Lung microvascular endothelial cell (primary cell): ENCODE results near the gene MEAK7. TPM values are rescaled to one million over a fixed set of nuclear protein-coding genes. Genes with fewer than 3 reads are reported as not detected.
"Not testable (repeated sequence)": the region's sequence is repeated elsewhere in the genome, so short reads cannot be mapped to it uniquely, and the experiment has no call there.

Source experiments
- DNase-seq, 2 donors: peaks; one replicate each; pipeline versions ENCODE4 v3.0.0 to v3.0.0-alpha.2; 2010; ENCODE audit warnings: low read depth in 2 of 2
- total RNA-seq: library from RNA; depleted of rRNA; stranded (reverse); fragments of >200 nt; gene quantifications from 2 replicates; pipeline ENCODE4 v1.2.1, GENCODE V29; 2014

MEAK7 gene
- total RNA-seq, 1 donor from 2014 or later: 10.7 TPM

- peak in 1 of 2 donors; percentile 45 for DNase-seq
Measured at GRCh38 chr16:84532855-84533486, 28.5 kb upstream of the MEAK7 start.

- DNase-seq: peak; percentile 57 to 89
Measured at GRCh38 chr16:84532291-84532724, 27.8 kb upstream of the MEAK7 start.

GRCh38 chr16:84531671-84532111, 27.2 kb upstream of the MEAK7 start:
- no peak for DNase-seq

GRCh38 chr16:84530590-84530989, 26.1 kb upstream of the MEAK7 start:
- DNase-seq: no peak

- DNase-seq: no peak
Measured at GRCh38 chr16:84529607-84530006, 25.1 kb upstream of the MEAK7 start.

- no peak for DNase-seq
Measured at GRCh38 chr16:84528322-84528721, 23.9 kb upstream of the MEAK7 start.

- no peak for DNase-seq
Measured at GRCh38 chr16:84527532-84528269, 23.2 kb upstream of the MEAK7 start.

- DNase-seq: peak; percentile 66 to 86
Measured at GRCh38 chr16:84526794-84527531, 22.5 kb upstream of the MEAK7 start.

- not testable (repeated sequence) for DNase-seq
Measured at GRCh38 chr16:84524941-84525581, 20.6 kb upstream of the MEAK7 start.

GRCh38 chr16:84524346-84524920, 20.0 kb upstream of the MEAK7 start:
- DNase-seq: no peak

GRCh38 chr16:84521497-84521770, 17.0 kb upstream of the MEAK7 start:
- no peak for DNase-seq

GRCh38 chr16:84520725-84521496, 16.5 kb upstream of the MEAK7 start:
- no peak for DNase-seq

GRCh38 chr16:84519855-84520254, 15.4 kb upstream of the MEAK7 start:
- no peak for DNase-seq

GRCh38 chr16:84518804-84519341, 14.4 kb upstream of the MEAK7 start:
- DNase-seq: no peak

GRCh38 chr16:84518220-84518619, 13.8 kb upstream of the MEAK7 start:
- DNase-seq: peak in 1 of 2 donors; percentile 32

GRCh38 chr16:84517366-84517765, 12.9 kb upstream of the MEAK7 start:
- no peak for DNase-seq

- no peak for DNase-seq
Measured at GRCh38 chr16:84514874-84515835, 10.7 kb upstream of the MEAK7 start.

- no peak for DNase-seq
Measured at GRCh38 chr16:84514295-84514873, 9.9 kb upstream of the MEAK7 start.

GRCh38 chr16:84513666-84514065, 9.2 kb upstream of the MEAK7 start:
- DNase-seq: no peak
